ENCODE data around the gene E2F3.

E2F3 gene

DNA sequence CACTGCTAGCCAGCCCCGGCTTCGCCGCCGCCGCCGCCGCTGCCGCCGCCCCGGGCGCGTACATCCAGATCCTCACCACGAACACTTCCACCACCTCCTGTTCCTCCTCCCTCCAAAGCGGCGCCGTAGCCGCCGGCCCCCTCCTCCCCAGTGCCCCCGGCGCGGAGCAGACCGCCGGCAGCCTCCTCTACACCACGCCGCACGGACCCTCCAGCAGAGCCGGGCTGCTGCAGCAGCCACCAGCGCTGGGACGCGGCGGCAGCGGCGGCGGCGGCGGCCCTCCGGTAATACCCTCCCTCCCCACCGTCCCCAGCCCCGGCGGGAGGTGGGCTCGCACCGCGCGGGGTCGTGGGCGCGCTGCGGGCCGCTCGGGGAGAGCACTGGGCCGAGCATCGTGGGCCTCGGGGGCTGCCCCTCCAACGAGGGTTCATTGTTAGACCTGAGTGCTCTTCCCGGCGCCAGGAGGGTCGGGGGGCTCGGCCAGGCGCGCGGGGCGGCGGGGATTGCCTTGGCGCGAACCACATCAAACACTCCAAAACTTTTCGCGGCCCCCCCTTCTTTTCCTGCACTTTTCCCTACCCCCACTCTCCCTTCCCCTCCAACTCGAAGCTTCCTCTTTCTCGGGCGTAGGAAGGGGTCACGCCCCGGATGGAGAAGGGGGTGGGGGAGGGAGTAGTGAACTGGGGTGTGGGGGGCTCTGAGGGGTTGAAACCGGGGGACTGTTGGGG is 827 bp downstream of the E2F3 start:
- ATAC-seq = no peak

DNA sequence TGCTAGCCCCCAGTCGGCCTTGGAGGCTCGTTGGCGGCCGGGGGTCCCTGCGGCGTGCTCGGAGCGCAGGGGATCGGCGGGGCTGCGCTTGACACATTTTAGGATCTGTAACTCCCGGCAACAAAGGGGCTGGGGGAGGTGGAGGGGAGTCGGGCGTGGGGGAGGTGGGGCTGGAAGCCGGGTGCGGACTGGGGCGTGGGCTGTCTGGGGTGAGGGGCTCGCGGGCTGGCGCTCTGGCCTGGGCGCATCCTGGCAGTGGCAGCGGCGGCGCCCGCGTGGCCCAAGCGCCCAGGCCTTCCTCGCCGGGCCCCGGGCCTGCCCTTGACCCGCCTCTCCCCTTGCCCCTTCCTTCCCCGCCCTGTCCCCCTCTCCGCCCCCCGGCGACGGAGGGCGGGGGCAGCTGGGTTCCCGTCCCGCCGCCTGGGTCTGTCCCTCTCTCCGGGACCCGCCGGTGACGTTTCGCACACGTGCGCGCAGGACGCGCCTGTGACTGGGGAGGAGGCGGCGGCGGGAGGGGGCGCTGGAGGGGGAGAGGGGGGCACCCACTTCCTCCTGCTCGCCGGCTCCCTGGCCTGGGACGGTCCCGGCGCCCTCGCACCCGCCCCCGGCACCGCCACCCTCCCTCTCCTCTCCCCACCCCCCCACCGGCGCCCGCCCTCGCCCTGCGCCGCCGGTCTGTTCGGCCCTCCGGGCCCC is 1.5 kb downstream of the E2F3 start:
- ATAC-seq = peak; percentile 58 to 59

DNA sequence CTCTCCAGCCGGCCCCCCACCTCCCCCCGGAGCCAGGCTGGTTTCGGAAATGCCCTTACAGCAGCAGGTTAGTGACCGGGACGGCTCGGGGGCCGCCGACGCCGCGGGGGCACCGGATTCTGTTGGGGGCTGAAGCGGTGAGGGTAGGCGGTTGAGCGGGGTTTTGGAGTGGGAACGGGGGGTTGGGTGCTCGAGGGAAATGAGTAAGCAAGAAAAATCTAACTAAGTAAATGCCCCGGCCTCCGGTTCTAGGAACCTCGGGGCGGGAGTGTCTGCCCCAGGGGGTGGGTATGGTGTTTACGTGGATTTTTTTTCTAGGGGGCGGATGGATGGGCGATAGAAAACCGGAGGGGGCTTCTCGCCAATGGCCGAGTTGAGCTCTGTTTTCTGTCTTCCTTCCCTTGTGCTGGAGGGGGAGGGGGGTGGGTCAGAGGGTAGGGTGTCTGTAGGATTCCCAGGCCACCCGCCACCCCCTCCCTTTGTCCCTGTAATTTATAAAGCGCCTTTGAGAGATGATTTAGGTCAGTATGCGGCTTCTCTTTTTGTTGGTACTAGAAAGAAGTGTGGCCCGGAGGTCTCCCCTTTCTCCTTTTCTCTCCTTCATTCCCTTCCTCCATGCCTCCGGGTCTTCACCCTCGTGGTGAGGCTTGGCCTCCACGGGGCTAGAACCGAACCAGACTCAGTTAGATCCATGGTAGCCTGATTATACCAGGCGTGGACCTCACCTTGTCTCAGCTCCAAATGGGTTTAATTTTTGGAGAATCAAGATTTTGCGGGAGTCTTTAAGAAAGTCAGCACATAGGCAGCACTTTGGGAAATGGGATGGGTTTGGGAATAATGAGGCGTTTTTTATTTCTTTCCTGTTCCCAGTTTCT is 2.3 kb downstream of the E2F3 start:
- ATAC-seq = peak; percentile 18 to 27

DNA sequence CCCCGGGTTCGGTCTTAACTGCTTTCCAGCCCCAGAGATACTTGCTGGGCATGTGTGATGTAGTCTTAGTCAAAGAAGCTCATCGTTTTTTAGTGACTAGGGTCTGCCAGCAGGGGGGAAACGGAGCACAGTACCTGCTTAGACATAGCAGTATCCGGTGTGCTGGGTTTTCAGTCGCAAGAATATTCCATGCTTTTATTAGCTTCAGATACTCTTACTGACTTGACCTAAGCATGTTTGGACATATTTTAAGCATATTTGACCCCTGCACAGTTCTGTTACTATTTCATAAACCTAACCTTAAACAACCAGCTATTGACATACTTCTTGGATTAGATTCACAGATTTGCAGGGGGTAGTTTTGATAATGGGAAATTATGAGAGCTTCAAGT is 3.0 kb downstream of the E2F3 start:
- ATAC-seq = peak; percentile 22 to 27

DNA sequence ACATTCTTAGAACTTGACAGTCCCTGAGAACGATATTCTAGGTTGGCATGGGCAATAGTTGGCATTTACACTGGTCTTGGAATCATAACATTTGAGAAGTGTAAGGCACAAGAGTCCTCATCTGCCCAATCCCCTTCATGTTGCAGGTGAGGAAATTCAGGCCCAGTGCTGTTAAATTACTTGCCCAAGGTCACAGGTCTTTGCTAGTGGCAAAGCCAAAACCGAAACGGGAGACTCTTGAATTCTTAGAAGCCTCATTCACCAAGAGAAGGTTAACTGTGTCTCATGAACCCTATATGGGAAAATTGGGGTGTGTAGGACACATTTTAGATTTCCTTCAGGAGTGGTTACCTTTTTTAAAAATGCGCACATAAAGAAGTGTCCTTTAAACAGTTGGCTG is 7.2 kb downstream of the E2F3 start:
- ATAC-seq = no peak

DNA sequence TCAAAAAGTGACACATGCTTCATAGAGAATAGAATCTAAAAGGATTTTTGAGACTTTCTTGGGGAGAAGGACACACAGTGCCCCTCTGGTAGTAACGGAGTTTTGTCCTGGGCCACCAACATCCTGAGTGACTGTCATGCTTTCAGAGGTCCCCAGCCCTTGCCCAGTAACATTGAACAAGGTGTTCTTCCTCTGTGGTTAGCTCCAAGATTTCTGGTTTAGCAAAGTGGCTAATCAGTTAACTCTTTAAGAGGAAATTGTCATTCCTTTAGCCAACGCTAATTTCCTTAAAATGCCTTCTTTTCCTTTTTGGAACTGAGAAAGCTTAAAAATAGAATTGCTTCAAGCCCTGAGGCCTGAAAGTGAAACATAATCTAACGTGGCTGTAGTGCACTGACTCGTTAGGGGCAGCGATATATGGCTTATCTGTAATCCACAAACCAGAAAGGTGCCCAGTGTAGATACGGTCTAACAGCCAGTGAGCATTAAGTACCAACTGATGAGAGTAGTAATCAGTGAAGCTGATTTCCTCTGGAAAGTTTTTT is 7.8 kb downstream of the E2F3 start:
- peak; percentile 82 to 85 for ATAC-seq

DNA sequence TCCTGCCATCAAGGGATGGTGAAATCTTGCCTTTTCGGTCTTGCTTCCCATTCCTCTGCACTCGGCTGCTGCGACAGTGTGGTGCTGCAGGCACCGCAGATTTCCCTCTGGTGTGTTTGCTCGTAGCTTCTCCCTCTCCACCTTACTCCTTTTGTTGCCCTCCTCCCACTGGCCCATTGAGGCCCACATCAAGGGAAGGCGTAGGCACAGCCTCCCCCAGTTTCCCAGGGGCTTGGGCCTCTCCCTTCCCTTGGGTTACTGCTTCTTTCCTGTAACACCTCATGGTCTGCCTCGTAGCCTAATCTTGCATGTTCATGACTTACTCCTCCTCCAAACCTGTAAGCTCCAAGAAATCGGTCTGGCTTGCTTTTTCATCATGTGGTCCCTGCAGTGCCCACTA is 9.9 kb downstream of the E2F3 start:
- no peak for ATAC-seq

DNA sequence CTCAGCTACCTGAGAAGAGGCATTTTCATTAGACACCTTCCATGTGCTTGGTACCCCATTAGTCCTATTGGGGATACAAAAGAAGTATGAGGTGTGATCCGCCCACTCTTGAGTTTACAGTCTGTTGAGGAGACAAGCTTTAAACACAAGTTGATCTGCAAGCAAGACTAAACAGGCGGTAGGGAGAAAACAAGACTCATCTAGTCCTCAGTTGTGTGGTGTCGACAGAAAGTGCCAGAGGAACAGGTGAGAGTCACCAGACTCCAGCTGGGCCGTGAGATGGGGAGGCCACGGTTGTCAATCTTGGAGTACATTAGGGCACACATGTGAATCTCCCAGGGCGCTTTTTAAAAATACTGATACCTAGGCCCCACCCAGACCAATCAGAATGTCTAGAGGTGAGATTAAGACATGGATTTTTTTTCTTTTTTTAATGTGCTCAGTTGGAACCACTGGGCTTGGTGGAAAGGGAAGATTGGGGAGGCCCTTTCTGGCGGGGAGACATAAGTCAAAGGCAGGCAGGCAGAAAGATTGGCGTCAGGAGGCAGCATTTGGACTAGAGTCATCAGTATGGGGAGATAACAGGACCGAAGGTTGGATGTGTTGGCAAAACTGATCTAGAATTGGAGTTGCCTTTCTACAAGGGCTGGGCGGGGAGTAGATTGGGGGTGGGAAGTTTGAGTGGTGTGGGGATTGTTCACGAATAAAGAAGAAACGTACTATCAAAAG is 10.4 kb downstream of the E2F3 start:
- ATAC-seq = no peak

DNA sequence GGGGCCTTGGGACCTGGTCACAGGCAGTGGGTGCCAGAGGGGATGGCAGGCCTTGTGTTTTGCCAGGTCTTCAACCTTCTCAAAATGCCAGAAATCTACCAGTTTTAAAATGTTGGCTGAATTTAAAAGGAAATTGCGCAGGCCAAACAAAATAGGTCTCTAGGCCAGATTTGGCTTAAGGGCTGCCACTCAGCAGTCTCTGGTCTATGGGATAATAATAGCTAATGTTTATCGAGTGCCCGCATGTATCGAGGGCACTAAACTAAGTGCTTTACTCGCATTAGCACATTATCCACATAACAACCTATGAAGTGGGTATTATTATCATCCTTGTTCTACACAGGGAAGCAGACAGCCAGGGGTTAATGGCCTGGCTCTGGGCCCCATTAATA is 11.0 kb downstream of the E2F3 start:
- no peak for ATAC-seq

DNA sequence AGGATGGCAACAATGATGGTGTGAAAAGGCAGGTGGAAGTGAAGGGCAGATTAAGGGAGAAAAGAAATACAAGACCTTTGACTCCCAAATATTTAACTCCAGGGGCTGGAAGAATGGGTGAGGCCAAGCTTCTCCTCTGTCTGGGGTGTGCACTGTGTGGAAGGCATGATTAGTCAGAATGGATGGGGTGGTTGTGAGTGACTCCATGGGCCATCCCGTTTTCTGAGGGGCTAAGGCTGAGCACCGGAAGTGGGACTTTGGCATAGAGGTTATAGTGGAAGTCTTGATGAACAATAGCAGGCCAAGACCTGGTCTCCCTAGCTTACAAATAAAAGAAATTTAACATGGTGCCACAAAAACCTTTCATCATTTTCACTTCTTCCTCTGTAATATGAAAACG is 12.1 kb downstream of the E2F3 start:
- no peak for ATAC-seq

DNA sequence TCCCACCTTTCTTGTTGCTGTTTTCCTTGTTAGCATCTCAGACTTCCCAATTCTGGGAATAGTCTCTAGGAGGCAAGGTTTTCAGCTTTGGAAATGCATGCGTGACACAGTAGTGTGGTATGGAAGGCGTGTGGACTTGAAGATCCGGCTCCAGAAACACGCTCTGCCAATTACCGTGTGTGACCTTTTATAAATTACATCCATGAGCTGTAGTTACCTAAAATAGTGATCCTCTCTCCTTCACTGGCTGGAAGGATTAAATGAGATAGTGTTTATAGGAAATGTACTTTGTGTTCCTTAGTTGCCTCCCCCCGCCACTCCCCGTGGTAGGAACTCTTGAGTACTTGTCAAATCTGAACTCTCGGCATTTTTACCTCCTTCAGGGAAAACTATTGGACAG is 13.0 kb downstream of the E2F3 start:
- no peak for ATAC-seq

DNA sequence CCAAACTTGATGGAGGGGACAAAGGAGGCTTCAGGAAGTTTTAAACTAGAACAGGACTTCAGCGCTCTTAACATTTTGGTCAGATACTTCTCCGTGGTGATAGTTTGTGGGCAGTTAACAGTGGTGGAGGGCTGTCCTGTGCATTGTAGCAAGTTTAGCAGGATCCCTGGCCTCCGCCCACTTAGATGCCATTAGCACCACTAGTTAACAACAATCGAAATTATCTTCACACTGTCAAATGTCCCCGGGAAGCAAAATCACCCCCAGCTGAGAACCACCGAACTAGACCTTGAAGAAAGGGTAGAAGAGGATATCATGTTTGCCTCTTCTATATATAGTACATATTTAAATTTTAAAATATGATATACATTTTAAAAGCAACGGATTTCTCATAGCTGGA is 13.6 kb downstream of the E2F3 start:
- no peak for ATAC-seq

DNA sequence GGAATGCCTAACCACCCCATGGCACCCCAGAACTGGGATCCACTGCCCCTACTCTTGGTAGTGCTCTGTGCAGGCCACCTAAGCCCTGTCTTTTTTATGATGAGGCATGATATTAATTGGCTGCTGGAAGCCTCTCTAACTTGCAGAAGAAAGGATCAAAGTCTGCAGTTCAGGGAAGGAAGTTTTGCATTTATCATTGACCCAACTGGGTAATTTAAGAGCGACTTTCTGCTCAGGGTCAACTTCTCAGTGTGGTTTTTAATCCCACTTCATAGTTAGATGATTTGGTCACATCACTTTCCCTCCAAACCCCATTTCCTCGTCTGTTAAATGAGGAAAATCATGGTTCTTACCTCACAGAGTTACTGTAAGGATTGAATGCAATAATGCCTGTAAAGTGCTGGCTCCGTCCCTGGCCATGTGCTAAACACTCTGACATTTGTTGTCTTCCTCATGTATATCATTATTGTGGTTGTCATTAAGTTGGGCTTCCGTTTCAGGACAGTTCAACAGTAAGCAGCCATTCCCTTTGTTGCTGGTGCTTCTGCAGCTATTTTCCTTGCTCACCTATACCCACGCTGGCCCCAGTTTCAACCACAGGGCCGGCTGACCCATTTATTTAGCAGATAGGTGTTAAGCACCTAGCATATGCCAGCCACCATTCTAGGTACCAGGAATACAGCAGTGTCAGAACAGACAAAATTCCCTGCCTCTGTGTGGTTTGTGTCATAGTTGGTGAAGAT is 14.2 kb downstream of the E2F3 start:
- ATAC-seq = peak in 1 of 2 donors; percentile 17

DNA sequence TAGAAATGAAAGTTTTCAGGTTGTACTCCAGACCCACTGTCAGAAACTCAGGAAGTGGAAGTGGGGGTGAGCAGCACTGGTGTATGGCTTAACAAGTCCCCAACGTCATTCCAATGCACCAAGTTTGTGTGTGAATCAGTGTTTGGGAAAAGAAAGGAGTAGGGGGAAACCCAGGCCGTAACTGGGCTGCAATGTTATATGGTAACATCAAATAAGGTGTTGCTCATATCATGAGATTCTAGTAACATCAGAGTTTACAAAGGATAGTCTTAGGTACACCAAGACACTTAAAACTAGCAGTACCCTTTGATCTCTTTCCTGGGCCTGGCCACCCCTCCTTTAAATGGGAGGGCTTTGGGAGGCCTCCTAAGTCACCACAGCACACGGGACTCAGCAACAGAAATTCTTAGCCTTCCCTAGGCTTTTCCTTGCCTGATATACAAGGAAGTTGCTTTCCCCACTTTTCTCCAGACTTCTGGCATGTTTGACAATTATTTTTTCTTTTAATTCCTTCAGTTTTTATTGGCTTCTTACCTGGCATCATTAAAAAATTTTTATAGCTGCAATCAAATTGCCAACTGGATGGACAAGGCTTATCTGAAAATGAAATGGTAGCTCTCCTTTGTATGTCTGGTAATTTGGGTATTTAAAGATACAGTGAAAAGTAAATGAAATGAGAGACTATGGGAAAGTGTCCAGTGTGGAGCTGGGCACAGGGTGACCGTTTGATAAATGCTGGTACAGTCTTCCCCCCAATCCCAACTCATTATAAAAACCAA is 15.1 kb downstream of the E2F3 start:
- ATAC-seq = peak in 1 of 2 donors; percentile 38

DNA sequence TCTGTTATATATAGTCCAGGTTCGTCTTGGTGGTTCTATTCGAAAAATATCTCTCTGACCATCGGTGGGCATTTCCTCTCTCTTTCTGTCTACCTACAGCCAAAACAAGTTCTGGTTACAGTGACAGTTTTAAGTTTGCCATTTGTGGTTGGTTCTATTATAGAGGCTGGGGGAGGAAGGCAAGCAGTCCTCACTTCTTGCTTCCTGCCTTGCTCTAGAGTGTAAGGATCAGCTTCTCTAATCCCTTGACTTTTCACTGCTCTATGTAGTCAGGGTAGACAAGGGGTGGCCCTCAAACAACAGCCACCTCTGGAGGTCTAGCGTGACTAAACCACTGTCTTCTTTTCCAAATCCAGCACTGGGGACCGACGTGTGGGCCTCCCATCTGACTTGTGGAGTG is 16.1 kb downstream of the E2F3 start:
- no peak for ATAC-seq

DNA sequence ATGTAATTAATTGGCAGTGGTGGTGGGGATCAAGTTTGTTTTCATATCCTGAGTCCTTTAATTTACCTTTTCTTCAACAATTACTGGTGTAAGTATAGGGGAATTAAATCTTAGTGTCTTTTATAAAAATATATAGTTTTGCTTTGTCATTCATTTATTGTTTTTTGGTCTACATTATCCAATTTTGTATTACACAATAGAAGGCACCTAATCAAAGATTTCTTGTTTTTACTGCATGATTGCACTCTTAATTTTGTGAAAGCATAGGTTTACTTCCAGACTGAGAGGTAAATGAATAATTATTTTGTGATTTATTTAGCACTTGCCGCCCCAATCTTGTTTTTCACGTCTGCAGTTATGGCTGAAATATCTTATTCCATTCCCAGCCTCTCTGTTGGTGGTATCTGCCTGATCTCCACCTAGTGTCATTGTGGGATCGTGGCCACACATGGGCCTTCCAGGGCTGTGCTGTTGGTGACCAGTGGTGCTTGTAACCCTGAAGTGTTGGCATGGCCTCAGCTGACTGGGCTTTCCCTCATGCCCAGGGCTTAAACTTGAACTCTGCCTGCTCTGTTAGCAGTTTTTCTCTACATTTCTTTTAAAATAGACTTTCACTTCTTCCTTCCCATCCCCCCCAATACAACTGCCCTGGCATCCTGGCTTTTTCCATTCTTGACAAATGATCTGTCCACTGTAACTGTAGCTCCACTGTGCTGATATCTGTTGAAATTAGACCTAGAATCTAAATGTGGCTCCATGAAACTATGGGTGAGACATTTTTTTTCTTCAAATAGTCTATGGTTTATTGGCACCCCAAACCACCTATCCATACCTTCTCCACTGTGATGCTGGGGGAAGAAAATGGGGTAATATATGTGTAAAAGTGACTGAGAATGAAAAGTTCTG is 24.8 kb downstream of the E2F3 start:
- no peak for ATAC-seq

DNA sequence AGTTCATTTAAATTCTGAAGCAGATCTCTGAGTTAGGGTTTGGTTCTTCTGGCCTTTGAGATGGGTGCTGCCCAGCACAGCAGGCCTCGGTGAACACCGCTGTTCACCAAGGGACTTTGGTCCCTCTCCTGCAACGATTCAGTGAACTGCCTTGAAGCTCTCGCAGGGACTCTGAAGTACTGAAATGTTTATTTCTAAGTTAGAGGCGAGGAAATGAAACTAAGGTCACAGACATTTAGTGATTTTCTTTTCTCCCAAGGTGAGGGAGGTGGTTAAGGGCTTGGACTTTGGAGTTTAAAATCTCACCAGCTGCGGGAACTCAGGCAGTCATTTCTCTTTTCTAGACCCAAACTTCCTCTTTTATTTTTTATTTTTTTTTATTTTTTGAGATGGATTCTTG is 26.2 kb downstream of the E2F3 start:
- ATAC-seq = no peak

DNA sequence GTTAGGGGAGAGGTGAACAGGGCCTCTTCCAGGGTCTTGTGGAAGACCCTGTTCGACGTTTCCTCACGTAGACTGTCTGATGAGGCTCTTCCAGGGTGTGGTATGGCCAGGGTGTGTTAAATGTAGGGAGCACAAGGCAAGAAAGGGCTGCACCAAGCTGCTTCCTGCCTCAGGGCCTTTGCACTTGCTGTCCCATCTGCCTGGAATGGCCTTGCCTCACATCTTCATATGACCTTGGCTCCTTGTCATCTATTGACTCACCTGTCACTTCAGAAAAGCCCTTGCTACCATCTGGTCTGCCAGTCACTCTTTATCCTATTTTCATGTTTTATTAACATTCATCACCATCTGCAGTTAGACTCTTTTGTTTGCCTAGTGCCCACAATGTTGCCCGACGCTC is 31.0 kb downstream of the E2F3 start:
- ATAC-seq = no peak

DNA sequence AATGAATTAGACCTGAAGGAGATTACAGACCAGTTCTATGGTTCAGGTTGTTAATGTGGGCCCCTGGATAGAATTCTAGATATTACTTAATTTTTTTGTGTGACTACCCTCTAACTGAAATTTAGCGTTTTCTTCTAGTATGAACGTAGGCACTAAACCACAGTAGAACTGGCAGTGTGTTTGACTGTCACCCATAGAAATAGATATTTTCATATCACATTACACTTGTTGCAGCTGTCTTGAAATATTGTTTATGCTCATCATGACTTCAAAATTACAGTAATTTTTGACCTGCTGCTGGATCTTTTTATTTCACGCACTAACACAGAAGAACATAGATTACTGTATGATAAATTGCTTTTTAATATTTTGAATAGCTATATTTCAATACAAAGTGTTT is 31.6 kb downstream of the E2F3 start:
- ATAC-seq = no peak

DNA sequence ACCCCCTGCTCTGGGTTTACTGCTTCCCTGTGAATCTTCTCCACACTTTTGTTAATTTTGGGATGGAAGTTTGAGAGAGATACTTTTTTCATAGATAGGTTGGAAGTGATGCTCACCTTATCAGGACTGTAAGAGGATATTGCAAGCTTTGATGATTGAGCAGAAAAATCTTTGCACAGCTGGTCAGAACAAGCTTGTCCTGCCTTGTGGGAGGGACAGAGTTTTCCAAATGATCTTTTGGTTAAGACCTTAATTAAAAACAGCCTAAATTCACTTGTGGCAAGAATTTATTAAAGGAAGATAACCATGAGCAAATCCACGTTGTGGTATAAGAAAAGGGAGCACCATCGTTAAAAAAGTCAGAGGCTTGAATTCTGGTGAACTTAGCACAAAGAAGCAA is 32.2 kb downstream of the E2F3 start:
- ATAC-seq = no peak

All from activated CD4-positive, CD25-positive, alpha-beta regulatory T cell treated with anti-CD3 and anti-CD28 coated beads, Interleukin-2, amount 50 U/mL, for 24 hours (primary cell).